Measurements from ENCODE around the gene MXI1.

The MXI1 gene

GRCh38 chr10:110321869-110322620, 114.6 kb downstream of the MXI1 start:
- no peak for TF ChIP-seq TOX (CRISPR knock-in tag; IDR thresholded peaks at IDR 0.05; ENCODE audit: borderline replicate concordance)
- no peak for TF ChIP-seq CSDC2 (CRISPR knock-in tag; IDR thresholded peaks at IDR 0.05)
- no peak for TF ChIP-seq ZFP3 (CRISPR knock-in tag; IDR thresholded peaks at IDR 0.05)
- no peak for TF ChIP-seq BACH2 (CRISPR knock-in tag; IDR thresholded peaks at IDR 0.05; ENCODE audit: borderline replicate concordance)
- no peak for TF ChIP-seq POU6F1 (CRISPR knock-in tag; IDR thresholded peaks at IDR 0.05; ENCODE audit: borderline replicate concordance, low read depth)
- no peak for TF ChIP-seq CREB5 (CRISPR knock-in tag; IDR thresholded peaks at IDR 0.05; ENCODE audit: low read depth)
- TF ChIP-seq PATZ1 (CRISPR knock-in tag; IDR thresholded peaks at IDR 0.05; ENCODE audit: borderline replicate concordance) = no peak
- TF ChIP-seq OSR1 (CRISPR knock-in tag; IDR thresholded peaks at IDR 0.05) = no peak
- TF ChIP-seq ESRRG (CRISPR knock-in tag; IDR thresholded peaks at IDR 0.05) = no peak
- TF ChIP-seq ZNF565 (CRISPR knock-in tag; conservative IDR thresholded peaks at IDR 0.05; ENCODE audit: low read depth) = no peak
- no peak for TF ChIP-seq TCF4 (CRISPR knock-in tag; IDR thresholded peaks at IDR 0.05; ENCODE audit: borderline replicate concordance)
- TF ChIP-seq SNAI2 (CRISPR knock-in tag; IDR thresholded peaks at IDR 0.05) = no peak
- TF ChIP-seq ZNF70 (CRISPR knock-in tag; IDR thresholded peaks at IDR 0.05) = no peak
- TF ChIP-seq CSRNP3 (CRISPR knock-in tag; IDR thresholded peaks at IDR 0.05) = no peak
- no peak for TF ChIP-seq GLIS3 (CRISPR knock-in tag; IDR thresholded peaks at IDR 0.05)
- no peak for TF ChIP-seq PPARA (CRISPR knock-in tag; IDR thresholded peaks at IDR 0.05; ENCODE audit: borderline replicate concordance)
- no peak for TF ChIP-seq ZC3H10 (CRISPR knock-in tag; IDR thresholded peaks at IDR 0.05)
- no peak for ATAC-seq

GRCh38 chr10:110323503-110323902, 116.1 kb downstream of the MXI1 start:
- TF ChIP-seq ZNF565 (CRISPR knock-in tag; conservative IDR thresholded peaks at IDR 0.05; ENCODE audit: low read depth) (no peak), ZFP30 (CRISPR knock-in tag; IDR thresholded peaks at IDR 0.05) (no peak), TSHZ2 (CRISPR knock-in tag; IDR thresholded peaks at IDR 0.05) (no peak), TOX (CRISPR knock-in tag; IDR thresholded peaks at IDR 0.05; ENCODE audit: borderline replicate concordance) (no peak), ARNTL (CRISPR knock-in tag; IDR thresholded peaks at IDR 0.05; ENCODE audit: borderline replicate concordance, low read depth) (no peak), SNAI2 (CRISPR knock-in tag; IDR thresholded peaks at IDR 0.05) (no peak), ZC3H10 (CRISPR knock-in tag; IDR thresholded peaks at IDR 0.05) (no peak), ZNF8 (CRISPR knock-in tag; IDR thresholded peaks at IDR 0.05) (no peak), ISL1 (CRISPR knock-in tag; IDR thresholded peaks at IDR 0.05) (no peak)
- ATAC-seq = peak; percentile 85
